HUES6 (cell line): ENCODE results near the gene RBBP8.
"Not testable (repeated sequence)": the region's sequence is repeated elsewhere in the genome, so short reads cannot be mapped to it uniquely, and the experiment has no call there.

ENCODE experiments used
- H3K27ac ChIP-seq: 2 replicates; pipeline ENCODE4 v1.7.0; 2013; ENCODE audit warnings: low read depth, mild to moderate bottlenecking, low read length, inconsistent platforms
- H3K27me3 ChIP-seq: 2 replicates; pipeline ENCODE4 v1.6.1; 2013; ENCODE audit warnings: low read length; ENCODE audit not compliant: control insufficient read depth, insufficient read depth
- H3K36me3 ChIP-seq: 2 replicates; pipeline ENCODE4 v1.6.1; 2013; ENCODE audit warnings: low read length; ENCODE audit not compliant: control insufficient read depth, insufficient read depth
- H3K4me1 ChIP-seq: 2 replicates; pipeline ENCODE4 v1.6.1; 2013; ENCODE audit warnings: low read length; ENCODE audit not compliant: control insufficient read depth, insufficient read depth
- H3K4me3 ChIP-seq: 2 replicates; pipeline ENCODE4 v1.5.1; 2013; ENCODE audit warnings: low read depth, low read length
- H3K9ac ChIP-seq: one replicate; pipeline ENCODE4 v1.6.1; 2013; ENCODE audit warnings: mild to moderate bottlenecking, low read length
- H3K9me3 ChIP-seq: 2 replicates; pipeline ENCODE4 v1.6.1; 2013; ENCODE audit warnings: low read depth, low read length; ENCODE audit not compliant: control insufficient read depth, insufficient read depth

RBBP8 gene

DNA sequence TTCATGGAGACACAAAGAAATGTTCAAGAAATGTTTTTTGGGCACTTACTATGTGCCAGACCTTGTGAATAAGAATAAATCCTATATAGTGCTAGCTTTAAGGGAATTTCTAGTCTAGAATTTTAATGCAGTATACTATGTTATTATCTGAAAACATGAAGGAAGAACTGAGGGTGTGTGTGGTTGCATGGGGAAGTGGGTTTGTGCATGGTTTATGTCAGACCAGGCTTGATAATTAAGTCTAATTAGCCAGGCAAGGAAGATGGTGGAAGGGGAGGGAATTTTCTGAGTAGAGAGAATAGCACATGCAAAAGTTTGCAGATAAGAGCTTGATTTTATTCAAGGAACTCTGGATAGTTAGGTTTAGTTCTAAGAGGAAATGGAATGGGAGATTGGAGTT, 6.5 kb downstream of the RBBP8 start:
- Histone ChIP-seq H3K27me3 (no peaks in the 10 kb centered on the region), H3K4me1 (peaks cover 8% of the 10 kb centered on the region), H3K9ac (no peak overlapping the region), H3K4me3 (no peak overlapping the region), H3K27ac (no peak overlapping the region), H3K36me3 (peaks cover 29% of the 10 kb centered on the region), H3K9me3 (no peaks in the 10 kb centered on the region)

DNA sequence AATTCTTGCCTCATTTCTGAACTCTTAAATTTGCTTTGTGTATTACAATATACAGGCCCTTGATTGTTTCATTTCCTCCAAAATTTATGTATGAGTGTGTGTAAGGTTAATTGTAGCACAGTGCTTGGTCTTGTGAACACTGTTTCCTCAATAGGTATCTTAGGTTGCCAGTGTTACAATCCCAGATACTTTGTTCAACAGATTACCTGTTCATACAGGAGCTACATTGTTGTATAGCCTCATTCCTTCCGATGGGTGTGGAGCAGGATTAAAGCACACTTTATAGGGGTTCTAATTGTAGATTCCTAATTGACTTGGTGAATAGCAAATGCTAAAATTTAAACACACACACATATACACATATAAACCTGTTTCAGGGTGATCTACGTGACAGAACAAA, 10.7 kb downstream of the RBBP8 start:
- no peak overlapping the region for H3K27ac ChIP-seq
- no peaks in the 10 kb centered on the region for H3K27me3 ChIP-seq
- no peaks in the 10 kb centered on the region for H3K4me1 ChIP-seq
- H3K9ac ChIP-seq = no peak overlapping the region
- H3K4me3 ChIP-seq = no peak overlapping the region
- H3K9me3 ChIP-seq = no peaks in the 10 kb centered on the region
- peaks cover 29% of the 10 kb centered on the region for H3K36me3 ChIP-seq

DNA sequence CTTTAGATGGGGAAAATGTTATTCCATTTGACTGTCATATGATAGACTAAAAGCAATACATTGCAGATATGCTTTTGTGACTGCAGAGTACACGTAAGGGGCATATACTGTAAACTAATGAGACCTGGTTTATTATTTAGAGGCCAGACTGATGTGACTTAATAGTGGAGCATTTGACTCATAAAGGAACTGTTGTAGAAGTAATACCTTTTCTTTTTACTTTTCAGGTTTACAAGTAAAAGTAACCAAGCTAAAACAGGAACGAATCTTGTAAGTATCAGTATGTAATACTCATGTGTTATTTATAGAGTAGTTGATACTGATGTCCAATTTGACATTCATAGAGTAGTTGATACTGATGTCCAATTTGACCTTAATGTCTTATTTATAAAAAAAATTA, 13.1 kb downstream of the RBBP8 start:
- Histone ChIP-seq H3K4me3 (no peak overlapping the region), H3K9ac (no peak overlapping the region), H3K9me3 (no peaks in the 10 kb centered on the region), H3K27me3 (no peaks in the 10 kb centered on the region), H3K4me1 (peaks cover 3% of the 10 kb centered on the region; the same call in 1 of the 2 replicates), H3K36me3 (peaks cover 44% of the 10 kb centered on the region), H3K27ac (no peak overlapping the region)

DNA sequence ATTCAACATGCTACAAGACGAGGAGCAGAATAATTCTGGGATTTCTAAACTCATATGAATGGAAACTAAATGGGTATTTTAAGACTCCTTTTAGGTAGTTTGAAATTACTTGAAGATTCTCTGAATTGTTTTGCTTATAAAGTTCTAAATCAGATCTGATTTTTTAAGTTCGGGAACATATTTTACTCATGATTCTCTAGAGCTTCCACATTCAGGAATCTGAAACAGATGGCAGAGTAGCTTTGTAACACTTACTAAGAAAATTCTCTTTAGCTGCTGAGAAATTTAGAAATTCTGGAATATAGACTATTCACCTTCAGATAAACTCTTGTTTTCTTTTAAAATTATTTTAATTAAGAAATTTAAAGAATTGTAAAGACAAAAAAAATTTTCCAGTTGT, 13.7 kb downstream of the RBBP8 start:
- no peak overlapping the region for H3K27ac ChIP-seq
- H3K9ac ChIP-seq = no peak overlapping the region
- H3K27me3 ChIP-seq = no peaks in the 10 kb centered on the region

DNA sequence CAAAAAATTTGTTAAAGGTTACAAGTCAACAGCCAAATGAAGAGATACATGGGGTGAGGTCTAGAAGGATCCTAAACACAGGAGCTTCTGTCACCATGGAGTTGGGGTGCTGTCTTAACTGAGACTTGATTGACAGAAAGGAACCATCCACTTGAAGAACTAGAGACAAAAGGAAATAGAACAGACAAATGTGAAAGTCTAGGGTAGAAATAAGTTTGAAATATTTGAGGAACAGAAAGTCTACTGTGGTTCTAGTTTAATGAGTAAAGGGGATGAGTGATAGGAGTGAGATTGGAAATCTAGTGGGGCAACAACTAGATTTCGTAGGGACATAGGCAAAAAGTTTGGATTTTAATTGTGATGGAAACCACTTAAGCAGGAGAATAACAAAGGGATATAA, 18.7 kb downstream of the RBBP8 start:
- H3K9ac ChIP-seq = no peak overlapping the region

More for the DNA sequence above, 13.7 kb downstream of the RBBP8 start:
- H3K36me3 ChIP-seq = peaks cover 50% of the 10 kb centered on the region
- H3K4me1 ChIP-seq = peaks cover 9% of the 10 kb centered on the region
- no peaks in the 10 kb centered on the region for H3K9me3 ChIP-seq
- no peak overlapping the region for H3K4me3 ChIP-seq

DNA sequence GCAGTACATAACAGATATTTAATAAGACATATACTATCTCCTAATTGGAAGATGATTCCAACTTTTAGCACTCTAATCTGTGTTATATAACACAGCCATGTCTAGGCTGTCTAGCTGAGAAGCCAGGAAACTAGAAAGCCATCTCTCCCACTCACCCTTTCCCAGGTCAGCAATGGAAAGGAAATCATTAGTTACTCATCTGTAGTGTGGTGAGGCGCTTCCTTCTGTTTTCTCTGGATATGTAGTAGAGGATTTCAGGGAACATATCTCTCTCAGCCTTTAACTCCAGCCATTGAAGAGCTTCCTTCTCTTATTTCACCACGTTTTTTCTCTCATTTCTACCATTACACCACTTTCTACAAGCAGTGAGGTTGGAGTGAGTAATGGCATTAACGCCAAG, 19.4 kb downstream of the RBBP8 start:
- no peaks in the 10 kb centered on the region for H3K9me3 ChIP-seq
- H3K4me1 ChIP-seq = peaks cover 18% of the 10 kb centered on the region
- H3K36me3 ChIP-seq = peaks cover 64% of the 10 kb centered on the region
- H3K27me3 ChIP-seq = no peaks in the 10 kb centered on the region
- H3K9ac ChIP-seq = no peak overlapping the region
- H3K4me3 ChIP-seq = no peak overlapping the region
- no peak overlapping the region for H3K27ac ChIP-seq

More for the DNA sequence above, 18.7 kb downstream of the RBBP8 start:
- Histone ChIP-seq H3K4me1 (peaks cover 18% of the 10 kb centered on the region), H3K27me3 (no peaks in the 10 kb centered on the region), H3K27ac (no peak overlapping the region), H3K36me3 (peaks cover 64% of the 10 kb centered on the region), H3K9me3 (no peaks in the 10 kb centered on the region), H3K4me3 (no peak overlapping the region)

DNA sequence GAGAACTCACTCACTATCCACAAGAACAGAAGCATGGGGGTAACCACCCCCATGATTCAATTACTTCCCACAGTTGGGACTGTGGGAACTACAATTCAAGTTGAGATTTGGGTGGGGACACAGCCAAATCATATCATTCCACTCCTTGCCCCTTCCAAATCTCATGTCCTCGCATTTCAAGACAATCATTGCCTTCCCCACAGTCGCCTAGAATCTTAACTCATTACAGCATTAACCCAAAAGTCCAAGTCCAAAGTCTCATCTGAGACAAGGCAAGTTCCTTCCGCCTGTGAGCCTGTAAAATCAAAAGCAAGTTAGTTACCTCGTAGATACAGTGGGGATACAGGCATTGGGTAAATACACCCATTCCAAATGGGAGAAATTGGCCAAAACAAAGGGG, 20.9 kb downstream of the RBBP8 start:
- H3K4me3 ChIP-seq, H3K9me3 ChIP-seq, H3K9ac ChIP-seq, H3K27ac ChIP-seq, H3K27me3 ChIP-seq: not testable (repeated sequence)
- Histone ChIP-seq H3K4me1 (peaks cover 18% of the 10 kb centered on the region), H3K36me3 (peaks cover 65% of the 10 kb centered on the region)

DNA sequence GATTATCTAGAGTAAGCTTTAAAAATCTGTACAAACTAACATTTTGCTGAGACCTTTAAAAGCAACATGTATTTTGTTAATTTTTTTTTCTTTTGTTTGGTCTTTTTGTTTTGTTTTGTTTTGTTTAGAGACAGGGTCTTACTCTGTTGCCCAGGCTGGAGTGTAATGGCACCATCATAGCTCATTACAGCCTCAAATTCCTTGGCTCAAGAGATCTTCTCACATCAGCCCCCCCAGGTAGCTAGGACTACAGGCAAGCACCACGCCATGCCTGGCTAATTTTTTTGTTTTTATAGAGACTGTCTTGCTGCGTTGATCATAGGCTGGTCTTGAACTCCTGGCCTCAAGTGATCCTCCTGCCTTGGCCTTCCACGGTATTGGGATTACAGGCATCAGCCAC, 23.1 kb downstream of the RBBP8 start:
- Histone ChIP-seq H3K9ac (no peak overlapping the region), H3K4me1 (peaks cover 15% of the 10 kb centered on the region), H3K4me3 (no peak overlapping the region), H3K27ac (no peak overlapping the region), H3K36me3 (peaks cover 49% of the 10 kb centered on the region), H3K27me3 (no peaks in the 10 kb centered on the region), H3K9me3 (no peaks in the 10 kb centered on the region)

DNA sequence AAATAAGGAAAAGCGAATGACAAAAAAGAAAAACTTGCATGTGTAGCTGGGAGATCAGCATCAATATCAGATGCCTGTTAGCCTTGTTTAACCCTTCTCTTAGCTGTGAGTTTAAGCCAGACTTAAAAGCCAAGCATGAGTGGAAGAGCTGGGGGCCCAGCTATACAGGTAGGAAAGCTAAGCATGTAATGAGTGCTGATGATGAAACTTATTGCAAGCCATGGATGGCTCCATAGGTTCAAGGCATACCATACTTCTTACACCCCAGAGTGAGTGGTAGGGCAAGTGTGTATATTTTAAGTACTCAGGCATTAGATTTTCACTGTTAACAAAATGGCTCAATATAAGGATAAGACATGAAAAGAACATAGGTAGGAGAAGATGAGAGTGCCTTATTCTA, 28.0 kb downstream of the RBBP8 start:
- Histone ChIP-seq H3K9ac (no peak overlapping the region), H3K27me3 (no peaks in the 10 kb centered on the region), H3K27ac (no peak overlapping the region), H3K9me3 (no peaks in the 10 kb centered on the region), H3K36me3 (peaks cover 14% of the 10 kb centered on the region), H3K4me3 (no peak overlapping the region), H3K4me1 (no peaks in the 10 kb centered on the region)

DNA sequence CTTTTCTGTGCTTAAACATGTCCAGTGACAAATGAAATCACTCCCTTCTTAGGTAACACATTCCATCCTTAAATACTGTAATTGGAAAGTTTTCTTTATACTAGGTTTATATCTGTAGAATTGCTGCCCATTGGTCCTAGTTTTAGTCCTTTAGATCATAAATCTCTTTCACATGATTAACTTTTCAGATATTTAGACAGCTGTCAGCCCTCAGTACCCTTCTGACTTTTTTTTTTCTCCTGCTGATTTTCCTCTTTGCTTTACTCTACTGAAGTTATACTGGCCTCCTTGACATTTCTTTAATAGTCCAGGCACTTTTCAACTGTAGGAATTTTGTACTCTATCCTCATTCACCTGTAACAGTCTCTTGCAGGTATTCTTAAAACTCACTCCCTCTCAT, 28.9 kb downstream of the RBBP8 start:
- H3K9me3 ChIP-seq = no peaks in the 10 kb centered on the region
- peaks cover 11% of the 10 kb centered on the region; the same call in 1 of the 2 replicates for H3K36me3 ChIP-seq
- no peak overlapping the region for H3K27ac ChIP-seq
- no peak overlapping the region for H3K4me3 ChIP-seq
- H3K9ac ChIP-seq = no peak overlapping the region
- no peaks in the 10 kb centered on the region for H3K4me1 ChIP-seq
- H3K27me3 ChIP-seq = no peaks in the 10 kb centered on the region

DNA sequence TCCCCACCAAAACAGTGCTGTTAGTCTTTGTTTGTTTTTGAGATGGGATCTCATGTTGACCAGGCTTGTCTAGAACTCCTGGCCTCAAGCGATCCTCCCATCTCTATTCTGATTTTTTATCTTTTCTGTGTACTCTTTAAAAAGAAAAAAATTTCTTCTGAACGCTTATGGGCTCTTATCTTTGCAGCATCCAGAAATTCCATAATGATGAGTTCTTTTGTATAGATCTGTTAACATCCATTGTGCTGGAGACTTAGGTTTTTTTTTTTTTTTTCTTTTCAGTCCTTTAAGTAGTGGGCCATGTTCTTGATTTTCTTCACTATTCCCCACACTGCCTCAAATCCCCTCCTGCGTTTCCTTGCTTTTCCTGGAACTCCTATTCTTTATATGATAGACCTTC, 31.0 kb downstream of the RBBP8 start:
- Histone ChIP-seq H3K4me1 (no peaks in the 10 kb centered on the region), H3K36me3 (peaks cover 4% of the 10 kb centered on the region; the same call in 1 of the 2 replicates), H3K9ac (no peak overlapping the region), H3K9me3 (no peaks in the 10 kb centered on the region), H3K27ac (no peak overlapping the region), H3K27me3 (no peaks in the 10 kb centered on the region), H3K4me3 (no peak overlapping the region)

DNA sequence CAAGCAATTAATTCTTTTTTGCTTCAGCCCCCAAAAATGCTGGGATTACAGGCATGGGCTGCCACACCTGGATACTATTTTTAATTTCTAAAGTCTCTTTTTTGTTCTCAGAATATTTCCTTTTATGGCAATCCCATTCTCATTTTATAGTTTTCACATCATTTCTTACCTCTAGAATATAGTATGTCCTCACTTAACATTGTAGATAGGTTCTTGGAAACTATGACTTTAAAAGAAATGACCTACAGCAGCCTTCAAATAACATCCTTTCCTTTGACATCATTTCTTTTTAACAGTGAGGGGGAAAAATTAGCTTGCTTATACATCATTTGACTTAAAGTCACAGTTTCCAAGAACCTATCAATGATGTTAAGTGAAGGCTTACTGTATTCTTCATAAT, 31.6 kb downstream of the RBBP8 start:
- Histone ChIP-seq H3K4me1 (no peaks in the 10 kb centered on the region), H3K36me3 (peaks cover 4% of the 10 kb centered on the region; the same call in 1 of the 2 replicates), H3K27ac (no peak overlapping the region), H3K9ac (no peak overlapping the region), H3K27me3 (no peaks in the 10 kb centered on the region), H3K4me3 (no peak overlapping the region), H3K9me3 (no peaks in the 10 kb centered on the region)
